Pons (tissue), 1 donor: ENCODE measurements around the gene EYA2.

ENCODE experiments used
- DNase-seq: peaks from one replicate; pipeline ENCODE4 v3.0.0-alpha.2; 2016; ENCODE audit warnings: low spot score

EYA2 gene

GRCh38 chr20:47036091-47036870, 141.6 kb downstream of the EYA2 start:
- DNase-seq: no peak

GRCh38 chr20:47038566-47039560, 144.2 kb downstream of the EYA2 start:
- no peak for DNase-seq

GRCh38 chr20:47040506-47041125, 146.0 kb downstream of the EYA2 start:
- DNase-seq: no peak

- no peak for DNase-seq
These were observed 146.8 kb downstream of the EYA2 start for GRCh38 chr20:47041396-47041899.

- DNase-seq: no peak
These were observed 147.8 kb downstream of the EYA2 start for GRCh38 chr20:47042464-47042863.

GRCh38 chr20:47043086-47043485, 148.4 kb downstream of the EYA2 start:
- DNase-seq: no peak

- no peak for DNase-seq
These were observed 150.3 kb downstream of the EYA2 start for GRCh38 chr20:47044938-47045337.

GRCh38 chr20:47048054-47048453, 153.4 kb downstream of the EYA2 start:
- DNase-seq: no peak

GRCh38 chr20:47049771-47050170, 155.1 kb downstream of the EYA2 start:
- DNase-seq: no peak

GRCh38 chr20:47050996-47051395, 156.4 kb downstream of the EYA2 start:
- DNase-seq: no peak

GRCh38 chr20:47051936-47052526, 157.4 kb downstream of the EYA2 start:
- DNase-seq: no peak

GRCh38 chr20:47054506-47054905, 159.9 kb downstream of the EYA2 start:
- no peak for DNase-seq

GRCh38 chr20:47054945-47055344, 160.3 kb downstream of the EYA2 start:
- DNase-seq: no peak

GRCh38 chr20:47055699-47056369, 161.2 kb downstream of the EYA2 start:
- no peak for DNase-seq

GRCh38 chr20:47057661-47058060, 163.0 kb downstream of the EYA2 start:
- no peak for DNase-seq

GRCh38 chr20:47058236-47058635, 163.6 kb downstream of the EYA2 start:
- DNase-seq: no peak

- no peak for DNase-seq
These were observed 164.9 kb downstream of the EYA2 start for GRCh38 chr20:47059536-47059935.

GRCh38 chr20:47061549-47061948, 166.9 kb downstream of the EYA2 start:
- DNase-seq: no peak

GRCh38 chr20:47062226-47062890, 167.7 kb downstream of the EYA2 start:
- no peak for DNase-seq

GRCh38 chr20:47063407-47063806, 168.8 kb downstream of the EYA2 start:
- DNase-seq: peak; percentile 2

GRCh38 chr20:47063808-47064207, 169.2 kb downstream of the EYA2 start:
- no peak for DNase-seq
